Measurements from ENCODE around the gene ANGPTL4.
A peak's percentile ranks its signal among the peaks of the same experiment; 100 is the strongest.
"Not testable (repeated sequence)": the region's sequence is repeated elsewhere in the genome, so short reads cannot be mapped to it uniquely, and the experiment has no call there.

ANGPTL4 gene

DNA sequence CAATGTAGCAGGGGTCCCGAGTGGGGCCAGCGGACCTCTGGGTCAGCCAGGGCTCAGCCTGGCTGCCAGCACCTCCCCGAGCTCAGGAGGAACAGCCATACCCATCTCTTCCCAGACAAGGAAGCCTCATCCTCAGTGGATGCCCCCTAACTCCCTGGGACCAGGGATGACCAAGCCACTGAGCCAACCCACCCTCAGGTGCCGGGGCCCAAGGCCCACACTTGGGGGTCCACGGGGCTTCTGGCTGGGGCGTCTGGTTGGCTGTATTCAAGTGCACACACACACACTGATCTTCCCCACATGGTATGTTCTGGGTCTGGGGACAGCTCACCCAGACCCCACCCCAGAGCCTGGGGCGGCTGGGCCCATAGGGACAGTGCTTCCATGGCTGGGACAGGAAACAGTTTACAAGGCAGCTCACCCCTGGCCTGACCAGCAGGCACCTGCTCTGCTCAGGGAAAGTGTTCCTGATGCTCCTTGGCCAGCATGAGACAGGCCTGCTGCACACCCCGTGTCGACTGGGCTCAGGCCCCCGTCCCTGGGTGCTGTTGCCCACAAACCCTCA is 33.9 kb downstream of the ANGPTL4 start:
- no peaks in the 10 kb centered on the region for H3K27me3 ChIP-seq (ENCODE audit: control insufficient read depth in 1 of 2, insufficient read depth in 2 of 2, low read length in 2 of 2)
- peaks cover 44% of the 10 kb centered on the region for H3K4me1 ChIP-seq (ENCODE audit: insufficient read depth, low read length)
- no peak overlapping the region for H3K4me3 ChIP-seq (ENCODE audit: low read depth in 1 of 2, low read length in 2 of 2)
- H3K9ac ChIP-seq (ENCODE audit: low read length) = no peak overlapping the region
- no peak overlapping the region for H3K27ac ChIP-seq (ENCODE audit: low read depth, low read length)
- H3K9me3 ChIP-seq (ENCODE audit: low read length) = no peaks in the 10 kb centered on the region
- H3K36me3 ChIP-seq (ENCODE audit: insufficient read depth, low read length) = peaks cover 23% of the 10 kb centered on the region

DNA sequence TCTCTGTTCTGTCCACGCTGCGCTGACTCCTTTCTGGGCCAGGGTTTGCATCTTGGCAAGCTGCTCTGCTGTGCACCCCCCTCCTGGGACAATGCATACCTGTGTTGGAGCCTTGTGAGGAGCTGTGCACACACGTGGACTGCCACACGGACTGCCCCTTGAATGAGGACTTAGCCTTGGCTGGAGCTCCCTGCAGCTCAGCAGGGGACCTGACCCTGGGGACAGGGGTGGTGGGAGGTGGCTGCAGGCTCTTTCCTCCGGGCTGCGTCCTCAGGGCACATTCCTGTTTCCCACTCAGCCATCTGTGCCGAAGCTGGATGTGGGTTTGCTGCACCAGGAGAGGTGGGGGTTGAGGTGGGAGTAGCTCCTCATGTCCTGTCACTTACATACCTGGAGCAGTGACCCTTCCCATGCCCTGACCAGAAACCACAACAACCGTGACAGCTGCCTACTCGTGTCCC is 34.4 kb downstream of the ANGPTL4 start:
- no peak overlapping the region for H3K27ac ChIP-seq (ENCODE audit: low read depth, low read length)
- no peaks in the 10 kb centered on the region for H3K27me3 ChIP-seq (ENCODE audit: control insufficient read depth in 1 of 2, insufficient read depth in 2 of 2, low read length in 2 of 2)
- H3K9ac ChIP-seq (ENCODE audit: low read length) = no peak overlapping the region
- peaks cover 39% of the 10 kb centered on the region for H3K4me1 ChIP-seq (ENCODE audit: insufficient read depth, low read length)
- no peaks in the 10 kb centered on the region for H3K9me3 ChIP-seq (ENCODE audit: low read length)
- H3K4me3 ChIP-seq (ENCODE audit: low read depth in 1 of 2, low read length in 2 of 2) = no peak overlapping the region
- H3K36me3 ChIP-seq (ENCODE audit: insufficient read depth, low read length) = peaks cover 28% of the 10 kb centered on the region

DNA sequence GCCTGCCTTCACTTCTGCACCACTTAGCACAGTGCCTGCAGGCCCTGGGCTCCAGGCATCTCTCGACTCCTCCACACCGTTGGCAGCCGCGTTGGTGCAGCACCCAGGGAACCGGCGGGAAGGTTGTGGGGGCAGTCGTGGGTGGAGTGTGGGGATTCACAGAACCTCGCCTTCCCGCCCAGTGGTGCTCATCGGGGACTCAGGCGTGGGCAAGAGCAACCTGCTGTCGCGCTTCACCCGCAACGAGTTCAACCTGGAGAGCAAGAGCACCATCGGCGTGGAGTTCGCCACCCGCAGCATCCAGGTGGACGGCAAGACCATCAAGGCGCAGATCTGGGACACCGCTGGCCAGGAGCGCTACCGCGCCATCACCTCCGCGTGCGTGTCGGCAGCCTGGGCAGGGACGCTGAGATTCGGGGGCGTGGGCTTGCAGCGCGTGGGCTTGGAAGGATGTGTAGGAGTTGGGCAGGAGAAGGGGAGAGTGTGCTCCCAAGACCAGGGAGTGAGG is 35.8 kb downstream of the ANGPTL4 start:
- Histone ChIP-seq H3K27ac (ENCODE audit: low read depth, low read length) (no peak overlapping the region), H3K4me1 (ENCODE audit: insufficient read depth, low read length) (peaks cover 25% of the 10 kb centered on the region), H3K36me3 (ENCODE audit: insufficient read depth, low read length) (peaks cover 31% of the 10 kb centered on the region)

GRCh38 chr19:8401981-8402411 is 38.0 kb downstream of the ANGPTL4 start:
- H3K27ac ChIP-seq (ENCODE audit: low read depth, low read length) = no peak overlapping the region
- no peak overlapping the region for H3K9ac ChIP-seq (ENCODE audit: low read length)
- no peaks in the 10 kb centered on the region for H3K27me3 ChIP-seq (ENCODE audit: control insufficient read depth in 1 of 2, insufficient read depth in 2 of 2, low read length in 2 of 2)
- no peak overlapping the region for H3K4me3 ChIP-seq (ENCODE audit: low read depth in 1 of 2, low read length in 2 of 2)
- H3K4me1 ChIP-seq (ENCODE audit: insufficient read depth, low read length) = peaks cover 13% of the 10 kb centered on the region
- no peaks in the 10 kb centered on the region for H3K9me3 ChIP-seq (ENCODE audit: low read length)
- peaks cover 30% of the 10 kb centered on the region for H3K36me3 ChIP-seq (ENCODE audit: insufficient read depth, low read length)

More for the DNA sequence above, 35.8 kb downstream of the ANGPTL4 start:
- Histone ChIP-seq H3K9me3 (ENCODE audit: low read length) (no peaks in the 10 kb centered on the region), H3K9ac (ENCODE audit: low read length) (no peak overlapping the region), H3K27me3 (ENCODE audit: control insufficient read depth in 1 of 2, insufficient read depth in 2 of 2, low read length in 2 of 2) (no peaks in the 10 kb centered on the region), H3K4me3 (ENCODE audit: low read depth in 1 of 2, low read length in 2 of 2) (no peak overlapping the region)

DNA sequence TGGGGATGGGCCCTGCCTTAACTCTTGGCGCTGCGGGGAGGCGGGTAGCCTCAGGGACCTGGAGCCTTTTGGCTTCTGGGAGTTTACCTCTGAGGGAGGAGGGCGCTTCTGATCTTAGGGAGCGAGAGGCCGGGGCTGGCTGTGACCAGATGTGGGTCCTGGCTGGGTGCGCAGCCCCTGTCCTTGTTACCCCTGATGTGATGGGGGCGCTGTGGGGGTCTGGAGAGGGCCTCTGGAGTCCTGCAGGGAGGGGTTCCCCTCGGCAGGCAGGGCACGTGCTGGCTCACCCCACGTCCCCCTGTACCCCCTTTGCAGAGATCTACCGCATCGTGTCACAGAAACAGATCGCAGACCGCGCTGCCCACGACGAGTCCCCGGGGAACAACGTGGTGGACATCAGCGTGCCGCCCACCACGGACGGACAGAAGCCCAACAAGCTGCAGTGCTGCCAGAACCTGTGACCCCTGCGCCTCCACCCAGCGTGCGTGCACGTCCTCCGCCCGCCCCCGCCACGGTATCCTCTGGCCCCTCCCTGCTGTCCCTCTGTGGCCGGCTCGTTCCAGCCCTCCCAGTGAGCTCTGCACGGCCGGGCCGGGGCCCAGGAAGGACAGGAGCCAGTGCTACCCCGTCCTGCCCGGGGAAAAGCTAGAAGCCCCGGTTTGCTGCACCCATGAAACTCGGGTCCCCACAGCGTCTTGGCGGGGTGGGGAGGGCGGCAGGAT is 39.3 kb downstream of the ANGPTL4 start:
- no peaks in the 10 kb centered on the region for H3K27me3 ChIP-seq (ENCODE audit: control insufficient read depth in 1 of 2, insufficient read depth in 2 of 2, low read length in 2 of 2)
- no peak overlapping the region for H3K27ac ChIP-seq (ENCODE audit: low read depth, low read length)
- no peak overlapping the region for H3K9ac ChIP-seq (ENCODE audit: low read length)
- H3K4me3 ChIP-seq (ENCODE audit: low read depth in 1 of 2, low read length in 2 of 2) = no peak overlapping the region
- no peaks in the 10 kb centered on the region for H3K4me1 ChIP-seq (ENCODE audit: insufficient read depth, low read length)
- H3K36me3 ChIP-seq (ENCODE audit: insufficient read depth, low read length) = peaks cover 30% of the 10 kb centered on the region
- no peaks in the 10 kb centered on the region for H3K9me3 ChIP-seq (ENCODE audit: low read length)

DNA sequence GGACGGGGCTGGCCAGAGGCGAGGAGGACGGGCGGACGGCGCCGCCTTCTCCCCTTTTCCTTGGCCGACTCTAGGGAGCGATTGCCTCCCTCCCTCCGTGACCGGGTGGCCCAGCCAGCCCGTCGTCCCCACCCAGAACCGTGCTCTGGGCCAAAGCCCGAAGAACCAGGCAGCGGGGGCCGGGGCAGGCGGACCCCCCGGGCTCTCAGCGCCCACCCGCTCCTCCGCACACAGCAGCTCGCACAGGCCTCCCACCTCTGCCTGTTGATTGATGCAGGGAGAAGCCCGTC is 39.8 kb downstream of the ANGPTL4 start:
- H3K9ac ChIP-seq (ENCODE audit: low read length) = no peak overlapping the region
- no peaks in the 10 kb centered on the region for H3K9me3 ChIP-seq (ENCODE audit: low read length)
- H3K4me1 ChIP-seq (ENCODE audit: insufficient read depth, low read length) = no peaks in the 10 kb centered on the region
- H3K27ac ChIP-seq (ENCODE audit: low read depth, low read length) = no peak overlapping the region
- H3K27me3 ChIP-seq (ENCODE audit: control insufficient read depth in 1 of 2, insufficient read depth in 2 of 2, low read length in 2 of 2) = no peaks in the 10 kb centered on the region
- H3K4me3 ChIP-seq (ENCODE audit: low read depth in 1 of 2, low read length in 2 of 2) = no peak overlapping the region
- H3K36me3 ChIP-seq (ENCODE audit: insufficient read depth, low read length) = peaks cover 30% of the 10 kb centered on the region

GRCh38 chr19:8404391-8405151 is 40.6 kb downstream of the ANGPTL4 start:
- Histone ChIP-seq H3K36me3 (ENCODE audit: insufficient read depth, low read length) (peaks cover 30% of the 10 kb centered on the region), H3K27ac (ENCODE audit: low read depth, low read length) (no peak overlapping the region)

GRCh38 chr19:8410718-8411117 is 46.8 kb downstream of the ANGPTL4 start:
- H3K9ac ChIP-seq (ENCODE audit: low read length); H3K4me3 ChIP-seq (ENCODE audit: low read depth in 1 of 2, low read length in 2 of 2); H3K27me3 ChIP-seq (ENCODE audit: control insufficient read depth in 1 of 2, insufficient read depth in 2 of 2, low read length in 2 of 2); H3K27ac ChIP-seq (ENCODE audit: low read depth, low read length); H3K36me3 ChIP-seq (ENCODE audit: insufficient read depth, low read length); H3K9me3 ChIP-seq (ENCODE audit: low read length): not testable (repeated sequence)
- H3K4me1 ChIP-seq (ENCODE audit: insufficient read depth, low read length) = peaks cover 17% of the 10 kb centered on the region

More at GRCh38 chr19:8404391-8405151, 40.6 kb downstream of the ANGPTL4 start:
- Histone ChIP-seq H3K9ac (ENCODE audit: low read length) (no peak overlapping the region), H3K27me3 (ENCODE audit: control insufficient read depth in 1 of 2, insufficient read depth in 2 of 2, low read length in 2 of 2) (no peaks in the 10 kb centered on the region), H3K4me1 (ENCODE audit: insufficient read depth, low read length) (no peaks in the 10 kb centered on the region), H3K9me3 (ENCODE audit: low read length) (no peaks in the 10 kb centered on the region), H3K4me3 (ENCODE audit: low read depth in 1 of 2, low read length in 2 of 2) (no peak overlapping the region)

DNA sequence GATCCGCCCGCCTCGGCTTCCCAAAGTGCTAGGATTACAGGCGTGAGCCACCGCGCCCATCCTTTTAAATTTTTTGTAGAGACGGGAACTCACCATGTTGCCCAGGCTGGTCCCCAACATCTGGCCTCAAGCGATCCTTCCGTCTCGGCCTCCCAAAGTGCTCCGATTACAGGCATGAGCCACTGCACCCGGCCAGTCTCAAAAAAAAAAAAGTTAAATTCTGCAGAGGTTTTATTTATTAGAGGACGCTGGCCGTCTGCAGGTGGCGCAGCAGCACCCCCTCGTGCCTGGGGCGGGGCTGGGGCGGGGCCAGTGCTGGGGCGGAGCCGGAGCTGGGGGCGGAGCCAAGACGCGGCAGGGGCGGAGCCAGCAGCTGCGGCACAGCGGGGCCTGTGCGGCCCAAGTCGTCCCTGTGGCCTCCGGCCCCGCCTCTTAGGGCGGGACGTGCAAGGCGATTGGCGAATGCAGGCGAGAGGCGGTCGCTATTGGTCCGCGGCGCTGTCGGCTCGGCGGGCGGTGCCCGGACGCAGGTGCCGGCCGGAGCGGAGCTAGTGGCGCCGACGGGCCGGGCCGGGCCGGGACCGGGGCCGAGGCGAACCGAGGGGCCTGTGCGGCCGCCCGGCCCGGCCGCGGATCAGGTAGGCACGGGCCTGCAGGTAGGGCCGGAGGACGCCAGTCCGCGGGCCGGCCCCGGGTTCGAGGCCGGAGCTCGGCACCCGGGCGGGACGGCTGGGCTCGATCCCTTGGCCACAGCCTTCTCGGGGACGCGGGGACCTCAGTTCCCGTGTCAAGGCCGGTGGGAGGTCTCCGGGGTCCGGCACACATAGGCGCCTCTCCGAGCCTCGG is 49.1 kb downstream of the ANGPTL4 start, which contains the start of gene MARCHF2:
MARCHF2 (plus strand) TSS at position 523 of the 846 bp plus-strand sequence. CDS start 8,536 bp downstream, outside the sequence.
- H3K27me3 ChIP-seq (ENCODE audit: control insufficient read depth in 1 of 2, insufficient read depth in 2 of 2, low read length in 2 of 2) = no peaks in the 10 kb centered on the region
- peaks cover 32% of the 10 kb centered on the region for H3K4me1 ChIP-seq (ENCODE audit: insufficient read depth, low read length)
- no peaks in the 10 kb centered on the region for H3K9me3 ChIP-seq (ENCODE audit: low read length)
- H3K9ac ChIP-seq (ENCODE audit: low read length) = peak within 1 kb of the TSS; percentile 68
- H3K36me3 ChIP-seq (ENCODE audit: insufficient read depth, low read length) = no peaks in the 10 kb centered on the region
- peak within 1 kb of the TSS; percentile 66 to 92 for H3K4me3 ChIP-seq (ENCODE audit: low read depth in 1 of 2, low read length in 2 of 2)
- peak within 1 kb of the TSS; percentile 47 for H3K27ac ChIP-seq (ENCODE audit: low read depth, low read length)

GRCh38 chr19:8413629-8413995 is 49.7 kb downstream of the ANGPTL4 start:
- peak overlapping the region; percentile 68 for H3K9ac ChIP-seq (ENCODE audit: low read length)
- H3K9me3 ChIP-seq (ENCODE audit: low read length) = no peaks in the 10 kb centered on the region
- H3K4me3 ChIP-seq (ENCODE audit: low read depth in 1 of 2, low read length in 2 of 2) = peak overlapping the region; percentile 66 to 92
- H3K4me1 ChIP-seq (ENCODE audit: insufficient read depth, low read length) = peaks cover 32% of the 10 kb centered on the region
- H3K36me3 ChIP-seq (ENCODE audit: insufficient read depth, low read length) = no peaks in the 10 kb centered on the region
- H3K27me3 ChIP-seq (ENCODE audit: control insufficient read depth in 1 of 2, insufficient read depth in 2 of 2, low read length in 2 of 2) = no peaks in the 10 kb centered on the region
- H3K27ac ChIP-seq (ENCODE audit: low read depth, low read length) = peak overlapping the region; percentile 47

- H3K27me3 ChIP-seq (ENCODE audit: control insufficient read depth in 1 of 2, insufficient read depth in 2 of 2, low read length in 2 of 2) = no peaks in the 10 kb centered on the region
- no peaks in the 10 kb centered on the region for H3K36me3 ChIP-seq (ENCODE audit: insufficient read depth, low read length)
- no peaks in the 10 kb centered on the region for H3K9me3 ChIP-seq (ENCODE audit: low read length)
- no peak overlapping the region for H3K27ac ChIP-seq (ENCODE audit: low read depth, low read length)
- H3K9ac ChIP-seq (ENCODE audit: low read length) = no peak overlapping the region
- peaks cover 32% of the 10 kb centered on the region for H3K4me1 ChIP-seq (ENCODE audit: insufficient read depth, low read length)
- no peak overlapping the region for H3K4me3 ChIP-seq (ENCODE audit: low read depth in 1 of 2, low read length in 2 of 2)
These were observed 52.8 kb downstream of the ANGPTL4 start for GRCh38 chr19:8416796-8417195.
